Middle frontal gyrus (tissue), 1 donor: ENCODE data around the gene NDUFA12.
"Not testable (repeated sequence)": the region's sequence is repeated elsewhere in the genome, so short reads cannot be mapped to it uniquely, and the experiment has no call there.

Experiments
- DNase-seq: peaks from one replicate; pipeline ENCODE4 v3.0.0-alpha.2; 2015; ENCODE audit warnings: low spot score; ENCODE audit errors: extremely low spot score

NDUFA12 gene

GRCh38 chr12:95003213-95003920 lies at the start of gene NDUFA12:
Gene NDUFA12, minus strand, starts transcription at chr12:95003697. Its CDS starts 17 bp downstream, at chr12:95003680.
- peak; percentile 93 for DNase-seq

GRCh38 chr12:95051241-95051640 lies 47.7 kb upstream of the NDUFA12 start:
- DNase-seq: no peak

GRCh38 chr12:95037906-95038305 lies 34.4 kb upstream of the NDUFA12 start:
- no peak for DNase-seq

GRCh38 chr12:95034750-95035149 lies 31.3 kb upstream of the NDUFA12 start:
- DNase-seq: no peak

- DNase-seq: no peak
These were observed 19.0 kb upstream of the NDUFA12 start for GRCh38 chr12:95022477-95022876.

- no peak for DNase-seq
These were observed 14.0 kb upstream of the NDUFA12 start for GRCh38 chr12:95017482-95017881.

- no peak for DNase-seq
These were observed 12.6 kb upstream of the NDUFA12 start for GRCh38 chr12:95016120-95016519.

- DNase-seq: no peak
These were observed 11.1 kb upstream of the NDUFA12 start for GRCh38 chr12:95014554-95014953.

GRCh38 chr12:95006206-95006605 lies 2.7 kb upstream of the NDUFA12 start:
- no peak for DNase-seq

- DNase-seq: no peak
These were observed 1.1 kb upstream of the NDUFA12 start for GRCh38 chr12:95004610-95005009.

GRCh38 chr12:95003921-95004272 lies 400 bp upstream of the NDUFA12 start:
- no peak for DNase-seq

GRCh38 chr12:95002754-95003153 lies 743 bp downstream of the NDUFA12 start:
- DNase-seq: no peak

GRCh38 chr12:94998326-94998725 lies 5.2 kb downstream of the NDUFA12 start:
- DNase-seq: no peak

GRCh38 chr12:94997726-94998125 lies 5.8 kb downstream of the NDUFA12 start:
- no peak for DNase-seq

- no peak for DNase-seq
These were observed 6.4 kb downstream of the NDUFA12 start for GRCh38 chr12:94997061-94997460.

- DNase-seq: no peak
These were observed 9.2 kb downstream of the NDUFA12 start for GRCh38 chr12:94994312-94994711.

GRCh38 chr12:94993855-94994254 lies 9.6 kb downstream of the NDUFA12 start:
- not testable (repeated sequence) for DNase-seq

GRCh38 chr12:94990222-94990621 lies 13.3 kb downstream of the NDUFA12 start:
- no peak for DNase-seq

GRCh38 chr12:94988471-94988870 lies 15.0 kb downstream of the NDUFA12 start:
- no peak for DNase-seq

- DNase-seq: no peak
These were observed 15.7 kb downstream of the NDUFA12 start for GRCh38 chr12:94987801-94988200.

GRCh38 chr12:94987076-94987669 lies 16.3 kb downstream of the NDUFA12 start:
- no peak for DNase-seq

- DNase-seq: not testable (repeated sequence)
These were observed 18.4 kb downstream of the NDUFA12 start for GRCh38 chr12:94985099-94985498.

GRCh38 chr12:94983321-94983720 lies 20.2 kb downstream of the NDUFA12 start:
- no peak for DNase-seq
